ENCODE results near the gene SLF2.

Gene SLF2

GRCh38 chr10:100901051-100901450 is 11.7 kb upstream of the SLF2 start:
- DNase-seq = no peak

- no peak for DNase-seq
Measured at GRCh38 chr10:100902622-100903021, 10.1 kb upstream of the SLF2 start.

- DNase-seq = no peak
Measured at GRCh38 chr10:100904917-100905316, 7.8 kb upstream of the SLF2 start.

- no peak for DNase-seq
Measured at GRCh38 chr10:100907175-100907574, 5.6 kb upstream of the SLF2 start.

GRCh38 chr10:100907773-100908363 is 4.9 kb upstream of the SLF2 start:
- no peak for DNase-seq

GRCh38 chr10:100908378-100908777 is 4.4 kb upstream of the SLF2 start:
- no peak for DNase-seq

GRCh38 chr10:100909501-100910263 is 3.1 kb upstream of the SLF2 start:
- no peak for DNase-seq

- no peak for DNase-seq
Measured at GRCh38 chr10:100911472-100911871, 1.3 kb upstream of the SLF2 start.

GRCh38 chr10:100912013-100912604 is 654 bp upstream of the SLF2 start:
- no peak for DNase-seq

- no peak for DNase-seq
Measured at GRCh38 chr10:100913470-100913865, 705 bp downstream of the SLF2 start.

- DNase-seq = no peak
Measured at GRCh38 chr10:100917071-100917470, 4.3 kb downstream of the SLF2 start.

- no peak for DNase-seq
Measured at GRCh38 chr10:100923580-100923979, 10.8 kb downstream of the SLF2 start.

- no peak for DNase-seq
Measured at GRCh38 chr10:100927266-100927665, 14.5 kb downstream of the SLF2 start.

- DNase-seq = no peak
Measured at GRCh38 chr10:100928039-100928438, 15.3 kb downstream of the SLF2 start.

- DNase-seq = no peak
Measured at GRCh38 chr10:100930368-100930767, 17.6 kb downstream of the SLF2 start.

- peak; percentile 18 for DNase-seq
Measured at GRCh38 chr10:100934084-100934659, 21.4 kb downstream of the SLF2 start.

GRCh38 chr10:100939763-100940344 is 27.1 kb downstream of the SLF2 start:
- DNase-seq = no peak

- DNase-seq = no peak
Measured at GRCh38 chr10:100942229-100942628, 29.5 kb downstream of the SLF2 start.

- DNase-seq = no peak
Measured at GRCh38 chr10:100943508-100943907, 30.7 kb downstream of the SLF2 start.

GRCh38 chr10:100945754-100946153 is 33.0 kb downstream of the SLF2 start:
- DNase-seq = no peak

- DNase-seq = no peak
Measured at GRCh38 chr10:100948916-100949315, 36.2 kb downstream of the SLF2 start.

GRCh38 chr10:100960251-100960650 is 47.5 kb downstream of the SLF2 start:
- DNase-seq = no peak

GRCh38 chr10:100962351-100963080 is 49.8 kb downstream of the SLF2 start:
- DNase-seq = no peak
